ENCODE measurements around the gene GNB1L. TPM values are rescaled to one million over a fixed set of nuclear protein-coding genes. Genes with fewer than 3 reads are reported as not detected.
A peak's percentile ranks its signal among the peaks of the same experiment; 100 is the strongest.

Gene GNB1L
- total and polyA plus RNA-seq, 2 donors (not counting 1 experiment from before 2014, with no cell fraction given), result 6.6 to 12.1 TPM

DNA sequence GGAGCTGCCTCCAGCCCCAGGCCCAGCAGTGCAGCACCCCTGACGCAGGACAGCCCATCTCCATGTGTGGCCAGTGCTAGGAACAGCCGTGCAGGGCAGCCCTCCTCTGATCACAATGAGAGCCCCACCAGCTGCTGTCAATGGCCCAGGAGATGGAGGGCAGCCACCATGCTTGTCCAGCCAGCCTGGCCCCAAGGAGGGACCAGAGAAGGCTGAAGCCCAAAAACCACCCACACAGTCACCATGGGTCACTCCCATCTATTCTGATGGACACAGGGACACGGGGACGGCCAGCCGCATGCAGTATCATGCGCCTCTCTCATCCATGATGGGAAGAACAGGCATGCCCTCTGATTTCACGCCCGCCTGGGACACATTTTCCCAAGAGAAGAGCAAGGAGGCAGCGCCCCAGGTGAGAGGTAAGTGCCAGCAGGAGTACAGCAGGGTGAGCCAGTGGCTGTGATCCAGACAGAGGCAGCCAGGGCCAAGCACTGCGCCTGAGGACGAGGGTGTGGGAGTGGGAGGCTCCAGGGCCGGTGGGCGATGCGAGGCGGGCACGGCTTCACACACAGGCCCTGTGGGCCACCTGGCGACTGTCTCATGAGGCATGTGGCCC lies 33.6 kb upstream of the GNB1L start:
- no peak overlapping the region for H3K27ac Mint-ChIP-seq
- ATAC-seq (ENCODE audit: low read depth) (no peak), DNase-seq (no peak)
- TF ChIP-seq, protein P1, sequence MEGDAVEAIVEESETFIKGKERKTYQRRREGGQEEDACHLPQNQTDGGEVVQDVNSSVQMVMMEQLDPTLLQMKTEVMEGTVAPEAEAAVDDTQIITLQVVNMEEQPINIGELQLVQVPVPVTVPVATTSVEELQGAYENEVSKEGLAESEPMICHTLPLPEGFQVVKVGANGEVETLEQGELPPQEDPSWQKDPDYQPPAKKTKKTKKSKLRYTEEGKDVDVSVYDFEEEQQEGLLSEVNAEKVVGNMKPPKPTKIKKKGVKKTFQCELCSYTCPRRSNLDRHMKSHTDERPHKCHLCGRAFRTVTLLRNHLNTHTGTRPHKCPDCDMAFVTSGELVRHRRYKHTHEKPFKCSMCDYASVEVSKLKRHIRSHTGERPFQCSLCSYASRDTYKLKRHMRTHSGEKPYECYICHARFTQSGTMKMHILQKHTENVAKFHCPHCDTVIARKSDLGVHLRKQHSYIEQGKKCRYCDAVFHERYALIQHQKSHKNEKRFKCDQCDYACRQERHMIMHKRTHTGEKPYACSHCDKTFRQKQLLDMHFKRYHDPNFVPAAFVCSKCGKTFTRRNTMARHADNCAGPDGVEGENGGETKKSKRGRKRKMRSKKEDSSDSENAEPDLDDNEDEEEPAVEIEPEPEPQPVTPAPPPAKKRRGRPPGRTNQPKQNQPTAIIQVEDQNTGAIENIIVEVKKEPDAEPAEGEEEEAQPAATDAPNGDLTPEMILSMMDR (IDR thresholded peaks at IDR 0.05), result no peak
- TF ChIP-seq EZH2 (IDR thresholded peaks at IDR 0.05; ENCODE audit: borderline replicate concordance, insufficient read depth, low read depth, low read length, poor library complexity, severe bottlenecking), result no peak
- Histone ChIP-seq H3K27me3 (replicated peaks in 1 of 4; ENCODE audit: control extremely low read depth in 1 of 4, control insufficient read depth in 3 of 4, insufficient read depth in 4 of 4, low read length in 3 of 4) (no peaks in the 10 kb centered on the region), H3K4me2 (replicated peaks; ENCODE audit: low read depth, low read length, poor library complexity, severe bottlenecking) (no peak overlapping the region), H3K36me3 (replicated peaks in 1 of 2; ENCODE audit: control extremely low read depth in 1 of 2, control insufficient read depth in 1 of 2, extremely low read depth in 1 of 2, insufficient read depth in 2 of 2, low read length in 1 of 2) (no peaks in the 10 kb centered on the region), H3K4me3 (ENCODE audit: control extremely low read depth in 1 of 5, extremely low read depth in 1 of 5, insufficient read depth in 1 of 5, low read depth in 2 of 5, low read length in 4 of 5) (no peak overlapping the region), H3K79me2 (ENCODE audit: control insufficient read depth, insufficient read depth, low read length) (no peaks in the 10 kb centered on the region), H3K9ac (ENCODE audit: low read length) (no peak overlapping the region), H3K4me1 (ENCODE audit: control insufficient read depth in 2 of 2, insufficient read depth in 2 of 2, low read length in 2 of 2) (peaks cover 34 to 41% of the 10 kb centered on the region in 2 donors), H3K9me3 (ENCODE audit: control extremely low read depth in 1 of 3, control insufficient read depth in 2 of 3, insufficient read depth in 1 of 3, low read length in 2 of 3) (no peaks in the 10 kb centered on the region), H2AFZ (ENCODE audit: insufficient read depth, low read depth, low read length, poor library complexity, severe bottlenecking) (no peak overlapping the region), H3K27ac (ENCODE audit: low read length in 2 of 2) (no peak overlapping the region), H4K20me1 (ENCODE audit: control insufficient read depth, insufficient read depth, low read length, poor library complexity, severe bottlenecking) (no peaks in the 10 kb centered on the region)
- peaks cover 37% of the 10 kb centered on the region for H3K4me1 Mint-ChIP-seq
- ChIA-PET CTCF (interaction anchor here (0.8 to 1.1 kb wide), 2 partner anchors 157 to 437 kb away, joined by 3 read pairs; no protein-coding TSS in a partner anchor), POLR2A (no interaction called here)
- H3K9me3 Mint-ChIP-seq (ENCODE audit: insufficient read depth), result no peaks in the 10 kb centered on the region
- 96% methylated on average over 17 of the region's 17 CpGs for WGBS (ENCODE audit: insufficient coverage)
- H3K4me3 Mint-ChIP-seq, result no peak overlapping the region
- H3K27me3 Mint-ChIP-seq, result no peaks in the 10 kb centered on the region
- intact Hi-C loops (cut with micrococcal nuclease), result no loop called here

DNA sequence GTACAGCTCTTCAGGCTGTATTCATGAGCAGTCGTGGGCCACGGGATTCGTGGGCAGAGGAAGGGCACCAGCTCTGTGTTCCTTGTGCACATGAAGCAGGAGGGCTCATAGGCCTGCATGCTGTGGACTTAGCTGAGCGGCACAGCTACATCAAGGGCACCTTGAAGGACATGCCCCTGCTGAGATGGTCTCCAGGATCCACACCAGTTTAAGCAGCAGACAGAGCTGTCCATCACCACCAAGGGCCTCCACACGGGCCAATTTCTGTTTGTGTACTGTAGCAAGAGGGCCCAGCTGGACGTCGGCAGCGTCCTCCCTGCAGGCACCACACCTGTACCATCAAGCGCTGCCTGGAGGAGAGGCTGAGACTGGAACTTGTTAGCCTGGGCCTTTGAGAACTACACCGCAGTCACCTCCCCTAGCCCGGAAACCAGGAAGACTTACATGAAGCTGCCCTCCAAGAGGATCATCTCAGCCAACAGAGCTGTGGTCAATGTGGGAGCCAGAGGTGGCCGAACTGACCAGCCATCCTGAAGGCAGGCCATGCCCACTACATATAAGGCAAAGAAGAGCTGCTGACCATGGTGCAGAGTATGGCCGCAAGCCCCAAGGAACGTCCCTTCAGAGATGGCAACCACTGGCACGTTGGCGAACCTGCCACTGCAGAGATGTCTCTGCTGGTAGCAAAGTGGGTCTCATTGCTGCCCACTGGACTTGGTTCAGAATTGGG lies 32.7 kb upstream of the GNB1L start:
- Histone ChIP-seq H2AFZ (ENCODE audit: insufficient read depth, low read depth, low read length, poor library complexity, severe bottlenecking) (no peak overlapping the region), H3K9me3 (ENCODE audit: control extremely low read depth in 1 of 3, control insufficient read depth in 2 of 3, insufficient read depth in 1 of 3, low read length in 2 of 3) (no peaks in the 10 kb centered on the region), H3K9ac (ENCODE audit: low read length) (no peak overlapping the region), H3K4me2 (replicated peaks; ENCODE audit: low read depth, low read length, poor library complexity, severe bottlenecking) (peak overlapping the region; percentile 53), H3K4me1 (ENCODE audit: control insufficient read depth in 2 of 2, insufficient read depth in 2 of 2, low read length in 2 of 2) (peaks cover 32 to 37% of the 10 kb centered on the region in 2 donors), H3K79me2 (ENCODE audit: control insufficient read depth, insufficient read depth, low read length) (no peaks in the 10 kb centered on the region), H4K20me1 (ENCODE audit: control insufficient read depth, insufficient read depth, low read length, poor library complexity, severe bottlenecking) (no peaks in the 10 kb centered on the region), H3K36me3 (replicated peaks in 1 of 2; ENCODE audit: control extremely low read depth in 1 of 2, control insufficient read depth in 1 of 2, extremely low read depth in 1 of 2, insufficient read depth in 2 of 2, low read length in 1 of 2) (no peaks in the 10 kb centered on the region), H3K4me3 (ENCODE audit: control extremely low read depth in 1 of 5, extremely low read depth in 1 of 5, insufficient read depth in 1 of 5, low read depth in 2 of 5, low read length in 4 of 5) (no peak overlapping the region), H3K27me3 (replicated peaks in 1 of 4; ENCODE audit: control extremely low read depth in 1 of 4, control insufficient read depth in 3 of 4, insufficient read depth in 4 of 4, low read length in 3 of 4) (no peaks in the 10 kb centered on the region), H3K27ac (ENCODE audit: low read length in 2 of 2) (no peak overlapping the region)
- Mint-ChIP-seq H3K27me3 (no peaks in the 10 kb centered on the region), H3K9me3 (ENCODE audit: insufficient read depth) (no peaks in the 10 kb centered on the region), H3K4me1 (peaks cover 33% of the 10 kb centered on the region), H3K27ac (peak overlapping the region; percentile 91), H3K4me3 (no peak overlapping the region)
- ChIA-PET POLR2A (no interaction called here), CTCF (interaction anchor here (0.8 to 2.1 kb wide), 3 partner anchors 23 to 436 kb away, joined by 3 to 7 read pairs (median 7); no protein-coding TSS in a partner anchor)
- no peak for DNase-seq
- intact Hi-C loops (cut with micrococcal nuclease), result no loop called here
- TF ChIP-seq, protein P1 (IDR thresholded peaks at IDR 0.05), result no peak
- no peak for TF ChIP-seq EZH2 (IDR thresholded peaks at IDR 0.05; ENCODE audit: borderline replicate concordance, insufficient read depth, low read depth, low read length, poor library complexity, severe bottlenecking)
- peak; percentile 5 for ATAC-seq (ENCODE audit: low read depth)
- 85% methylated on average over 15 of the region's 16 CpGs for WGBS (ENCODE audit: insufficient coverage)

All from B cell (primary cell).